Stimulated activated CD8-positive, alpha-beta memory T cell treated with anti-CD3 and anti-CD28 coated beads, Interleukin-2, amount 100 ng/mL, for 48 hours (primary cell): ENCODE data around the gene ATP10B.
"Not testable (repeated sequence)": the region's sequence is repeated elsewhere in the genome, so short reads cannot be mapped to it uniquely, and the experiment has no call there.

ENCODE experiments used
- DNase-seq, 2 donors: peaks; one replicate each; pipeline ENCODE4 v3.0.0-alpha.2; 2020; ENCODE audit warnings: low read depth in 2 of 2

The ATP10B gene

GRCh38 chr5:160824301-160825001 lies 27.6 kb downstream of the ATP10B start:
- DNase-seq, result no peak

- DNase-seq, result not testable (repeated sequence)
Measured at GRCh38 chr5:160812996-160813395, 39.0 kb downstream of the ATP10B start.

DNA sequence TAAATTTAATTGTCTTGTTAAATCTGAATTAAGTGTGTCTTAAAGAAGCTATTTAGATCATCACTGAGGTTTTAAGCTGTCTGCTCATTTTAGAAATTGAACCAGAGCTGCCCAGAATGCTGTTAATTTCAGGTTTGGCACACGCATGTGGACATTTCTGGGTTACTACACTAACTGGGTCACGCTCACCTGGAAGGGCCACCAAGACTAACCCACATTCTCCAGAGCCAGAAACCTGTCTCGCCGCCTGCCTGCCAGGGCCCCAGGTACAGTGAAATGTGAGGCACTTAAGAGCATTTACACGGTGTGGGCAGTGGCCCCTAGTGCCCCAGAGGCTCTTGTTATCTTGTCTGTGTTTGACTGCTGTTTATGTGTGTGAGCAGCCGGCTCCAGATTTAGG lies 46.6 kb downstream of the ATP10B start:
- DNase-seq, result no peak

DNA sequence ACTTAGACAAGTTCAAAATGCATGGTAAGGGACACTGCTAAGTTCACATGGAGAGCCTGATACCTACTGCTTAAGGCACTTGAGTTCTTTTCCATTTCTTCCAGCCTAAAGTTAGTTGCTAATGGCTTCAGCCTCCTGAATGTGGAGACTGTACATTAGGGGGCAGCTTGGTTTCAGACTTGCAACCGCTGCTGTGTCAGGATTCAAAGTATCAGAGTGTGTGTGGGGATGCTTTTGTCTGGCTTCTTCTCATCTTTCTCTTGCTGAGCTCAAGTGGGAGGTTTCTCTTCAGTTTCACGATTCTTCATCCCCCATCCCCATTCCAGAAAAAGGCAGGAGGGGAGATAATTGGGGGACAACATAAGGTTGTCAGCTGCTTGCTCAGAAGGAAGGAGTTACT lies 49.4 kb downstream of the ATP10B start:
- no peak for DNase-seq

- DNase-seq, result no peak
Measured at GRCh38 chr5:160800375-160801275, 51.4 kb downstream of the ATP10B start.

DNA sequence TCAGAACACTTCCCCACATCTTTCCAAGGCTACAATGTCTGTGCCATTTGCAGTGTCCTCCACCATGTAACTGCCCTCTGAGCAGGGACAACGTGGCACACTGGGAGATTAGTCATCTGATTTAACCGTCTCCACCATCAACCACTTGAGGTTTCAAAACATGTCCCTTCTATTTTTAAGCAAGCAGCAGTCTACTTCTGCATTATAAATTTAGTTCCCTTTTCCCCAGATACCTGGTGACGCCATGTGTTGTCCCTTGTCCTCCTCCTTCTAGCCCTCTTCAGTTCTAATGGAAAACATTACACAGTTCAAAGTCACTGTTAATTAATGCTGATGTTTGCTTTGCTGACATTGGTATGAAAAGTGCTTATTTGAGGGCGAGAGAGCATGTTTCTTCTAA lies 52.8 kb downstream of the ATP10B start:
- DNase-seq, result no peak

GRCh38 chr5:160797020-160797419 lies 55.0 kb downstream of the ATP10B start:
- no peak for DNase-seq

DNA sequence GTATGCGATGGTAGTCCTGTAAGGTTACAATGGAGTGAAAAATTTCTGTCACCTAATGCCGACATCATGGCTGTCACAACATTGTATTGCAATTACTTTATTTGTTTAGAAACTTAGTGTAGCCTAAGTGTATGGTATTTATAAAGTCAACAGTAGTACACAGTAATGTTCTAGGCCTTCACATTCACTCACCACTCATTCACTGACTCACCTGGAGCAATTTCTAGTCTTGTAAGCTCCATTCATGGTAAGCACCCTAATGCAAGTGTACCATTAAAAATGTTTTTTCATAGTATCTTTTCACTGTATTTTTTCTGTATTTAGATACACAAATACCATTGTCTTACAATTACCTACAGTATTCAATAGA lies 58.5 kb downstream of the ATP10B start:
- DNase-seq, result no peak

DNA sequence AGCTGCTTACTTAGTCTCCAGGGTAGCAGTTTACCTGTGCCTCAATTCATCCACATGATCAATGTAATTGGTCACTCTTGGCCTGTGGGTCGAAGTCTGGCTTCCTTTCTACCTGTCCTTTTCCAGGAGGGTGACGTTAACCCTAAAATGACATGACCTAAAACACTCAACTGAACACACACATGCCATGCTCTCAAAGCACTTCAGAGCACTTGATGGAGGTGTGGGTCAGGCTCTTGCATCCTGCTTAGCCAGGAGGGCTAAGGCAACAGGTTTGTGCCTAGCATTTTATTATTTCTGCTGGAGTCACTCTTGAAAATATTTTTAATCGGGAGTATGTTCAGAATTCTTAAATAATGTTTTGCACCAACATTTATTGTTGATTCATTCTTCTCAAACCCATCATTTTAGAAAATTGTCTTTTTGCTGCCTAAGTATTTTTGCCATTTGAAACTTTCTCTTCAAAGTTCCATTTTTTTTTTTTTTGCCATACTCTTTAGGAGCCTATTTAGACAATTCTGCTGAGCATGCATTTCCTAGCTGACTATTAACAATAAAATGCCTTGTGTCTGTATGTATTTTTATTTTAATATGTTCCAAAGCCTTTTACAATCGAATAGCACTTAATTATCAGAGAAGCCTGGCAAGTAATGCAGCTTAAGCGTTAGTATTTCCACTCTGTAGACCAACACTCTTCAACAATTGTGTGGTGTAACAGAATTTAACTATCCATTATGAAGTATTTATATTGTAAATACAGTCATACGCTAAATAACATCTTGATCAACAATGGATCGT lies 59.1 kb downstream of the ATP10B start:
- DNase-seq, result no peak

DNA sequence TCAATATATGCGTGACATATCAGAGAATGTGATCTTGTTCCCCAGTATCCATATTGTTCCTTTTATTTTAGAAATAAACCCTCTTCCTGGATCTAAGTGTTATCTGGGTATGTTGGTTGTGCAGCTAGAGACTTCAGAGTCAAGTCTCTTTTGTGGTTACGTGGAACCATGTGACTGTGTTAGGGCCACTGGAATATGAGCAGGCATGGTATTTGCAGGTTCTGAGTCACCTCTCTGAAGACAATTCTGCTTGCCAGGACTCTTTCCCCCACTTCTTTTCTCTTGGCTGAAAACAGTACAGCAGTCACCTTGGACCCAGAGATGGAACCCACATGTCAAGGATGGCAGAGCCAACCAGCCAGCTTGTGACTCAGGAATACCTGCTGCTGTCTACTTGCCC lies 59.7 kb downstream of the ATP10B start:
- no peak for DNase-seq

GRCh38 chr5:160789219-160789859 lies 62.7 kb downstream of the ATP10B start:
- no peak for DNase-seq

- DNase-seq, result no peak
Measured at GRCh38 chr5:160788102-160788660, 63.8 kb downstream of the ATP10B start.

- DNase-seq, result no peak
Measured at GRCh38 chr5:160787240-160787639, 64.8 kb downstream of the ATP10B start.

GRCh38 chr5:160774666-160775315 lies 77.2 kb downstream of the ATP10B start:
- DNase-seq, result no peak

- DNase-seq, result no peak
Measured at GRCh38 chr5:160773646-160774410, 78.2 kb downstream of the ATP10B start.

DNA sequence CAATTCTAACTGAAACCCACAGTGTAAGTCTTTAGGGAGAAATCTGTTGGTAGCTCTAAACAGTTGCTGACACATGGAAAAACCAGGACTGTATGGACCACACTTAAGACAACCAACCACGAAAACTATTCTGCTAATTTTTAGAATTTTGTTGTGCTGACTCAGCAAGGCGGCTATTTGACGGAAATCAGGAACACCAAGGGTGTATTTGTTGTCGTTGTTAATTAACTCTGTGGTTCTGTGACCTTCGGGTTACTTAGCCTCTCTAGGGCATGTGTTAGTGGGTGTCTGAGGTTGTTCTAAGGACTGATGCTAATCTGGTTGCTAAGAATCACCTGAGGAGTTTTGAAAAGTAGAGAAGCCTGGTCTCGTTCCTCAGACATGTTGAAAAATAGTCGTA lies 79.2 kb downstream of the ATP10B start:
- DNase-seq, result no peak

DNA sequence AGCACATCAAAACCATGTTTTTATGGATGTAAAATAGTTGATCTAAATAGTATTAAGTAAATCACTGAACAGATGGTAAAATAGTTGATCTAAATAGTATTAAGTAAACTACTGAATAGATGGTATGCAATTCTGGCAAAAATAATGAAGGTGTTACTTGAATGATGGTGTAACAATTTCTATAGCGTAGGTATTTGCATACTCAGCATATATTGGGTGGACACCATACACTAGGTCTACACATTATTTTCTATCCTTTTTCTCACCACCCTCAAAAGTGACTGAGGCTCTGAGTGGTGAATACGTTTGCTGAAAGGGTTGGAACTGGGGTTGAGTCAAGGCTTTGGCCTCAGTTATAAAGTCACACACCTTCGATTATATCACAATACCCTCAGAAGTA lies 81.3 kb downstream of the ATP10B start:
- no peak for DNase-seq

DNA sequence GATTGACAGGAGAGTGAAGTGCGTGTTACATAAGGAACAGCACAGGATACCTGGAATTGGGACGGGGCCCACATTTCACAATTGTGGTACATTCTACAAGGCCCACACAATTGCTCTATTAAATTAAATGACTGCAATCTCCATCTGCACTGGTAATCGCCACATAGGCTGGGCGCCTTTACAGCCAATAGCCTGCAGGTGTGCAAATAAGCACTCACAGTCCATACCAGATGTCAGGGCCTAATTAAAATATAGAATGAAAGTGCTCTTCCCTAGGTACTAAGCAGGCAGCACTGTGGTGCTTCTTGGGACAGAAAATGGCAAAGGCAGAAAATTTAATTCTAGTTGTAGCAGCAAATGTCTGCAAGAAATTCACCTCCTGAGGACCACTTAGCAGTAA lies 82.7 kb downstream of the ATP10B start:
- no peak for DNase-seq

DNA sequence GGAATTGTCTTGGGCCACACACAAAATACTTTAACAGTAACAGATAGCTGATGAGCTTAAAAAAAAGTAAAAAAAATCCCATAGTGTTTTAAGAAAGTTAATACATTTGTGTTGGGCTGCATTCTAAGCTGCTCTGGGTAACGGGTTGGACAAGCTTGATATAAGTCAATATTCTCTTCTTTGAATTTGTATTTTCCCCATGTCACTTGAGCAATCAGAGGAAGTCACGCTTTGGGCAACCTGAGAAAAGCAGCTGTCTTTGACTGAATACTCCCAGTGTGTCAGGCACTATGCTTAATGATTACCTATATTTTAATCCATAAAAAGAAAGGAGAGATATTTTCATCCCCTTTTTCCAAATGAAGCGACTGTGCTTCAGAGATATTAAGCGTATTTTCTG lies 84.9 kb downstream of the ATP10B start:
- DNase-seq, result no peak

GRCh38 chr5:160760008-160760407 lies 92.0 kb downstream of the ATP10B start:
- no peak for DNase-seq
